Smooth muscle cell (in vitro differentiated cells): ENCODE data around the gene TM4SF5. TPM values are rescaled to one million over a fixed set of nuclear protein-coding genes. Genes with fewer than 3 reads are reported as not detected.

Experiments used
- DNase-seq: peaks from one replicate; lab custom pipeline; 2025; ENCODE audit not compliant: unreplicated experiment; lab: John Stamatoyannopoulos, UW
- H2AFZ ChIP-seq: fragments of 200-600 bp; sonication (generic); 2 replicates; pipeline ENCODE4 v1.6.0; 2016; ENCODE audit warnings: antibody characterized with exemption, low read depth, mild to moderate bottlenecking
- H3F3A ChIP-seq: fragments of 200-600 bp; sonication (generic); 2 replicates; pipeline ENCODE4 v1.6.0; 2017; ENCODE audit warnings: antibody characterized with exemption, low read depth
- H3K27ac ChIP-seq: fragments of 200-600 bp; sonication (generic); 2 replicates; pipeline ENCODE4 v1.5.1; 2016; ENCODE audit warnings: low read depth, mild to moderate bottlenecking
- H3K27me3 ChIP-seq: fragments of 200-600 bp; sonication (generic); 2 replicates; pipeline ENCODE4 v1.6.1; 2016; ENCODE audit warnings: low read depth, mild to moderate bottlenecking
- H3K36me3 ChIP-seq: fragments of 200-600 bp; sonication (generic); 2 replicates; pipeline ENCODE4 v1.5.1; 2016; ENCODE audit warnings: low read depth
- H3K4me1 ChIP-seq: fragments of 200-600 bp; sonication (generic); 2 replicates; pipeline ENCODE4 v1.5.1; 2016; ENCODE audit warnings: low read depth
- H3K4me2 ChIP-seq: fragments of 200-600 bp; sonication (generic); 2 replicates; pipeline ENCODE4 v1.6.0; 2016; ENCODE audit warnings: mild to moderate bottlenecking
- H3K4me3 ChIP-seq: fragments of 200-600 bp; sonication (generic); 2 replicates; pipeline ENCODE4 v1.5.1; 2016; ENCODE audit warnings: mild to moderate bottlenecking
- H3K79me2 ChIP-seq: fragments of 200-600 bp; sonication (generic); 2 replicates; pipeline ENCODE4 v1.6.0; 2016; ENCODE audit warnings: low read depth, mild to moderate bottlenecking
- H3K9ac ChIP-seq: fragments of 200-600 bp; sonication (generic); 2 replicates; pipeline ENCODE4 v1.6.0; 2016; ENCODE audit warnings: low read depth
- H3K9me3 ChIP-seq: fragments of 200-600 bp; sonication (generic); replicated peaks from 2 replicates; pipeline ENCODE4 v1.5.1; 2016; ENCODE audit warnings: low read depth
- H4K20me1 ChIP-seq: fragments of 200-600 bp; sonication (generic); 2 replicates; pipeline ENCODE4 v1.6.0; 2016; ENCODE audit warnings: low read depth
- CTCF ChIP-seq: fragments of 200-600 bp; sonication (generic); IDR thresholded peaks from 2 replicates; pipeline ENCODE4 v1.5.1; 2017; ENCODE audit warnings: borderline replicate concordance, mild to moderate bottlenecking, antibody characterized with exemption; ENCODE audit not compliant: insufficient read depth, poor library complexity, severe bottlenecking
- WGBS: methylation state at CpG from one replicate; pipeline ENCODE4 v1.1.7; 2016; ENCODE audit warnings: low lambda C conversion rate; 5-methylcytosine and 5-hydroxymethylcytosine counted together
- polyA plus RNA-seq: library from polyadenylated mRNA; unstranded; fragments of >200 nt; fragmentation: Nextera tagmentation; extraction: Ambion mirVana; gene quantifications from 2 replicates; pipeline ENCODE4 v1.2.1, GENCODE V29; 2016
- total RNA-seq: library from RNA; depleted of rRNA; stranded (reverse); fragments of >200 nt; gene quantifications from 2 replicates; pipeline ENCODE4 v1.2.3, GENCODE V29; 2014

The TM4SF5 gene
- total and polyA plus RNA-seq, 2 experiments from 2014 or later = not detected

- H3K9ac ChIP-seq = no peak overlapping the region
Measured at GRCh38 chr17:4812690-4813089, 41.0 kb downstream of the TM4SF5 start.

GRCh38 chr17:4815043-4815675 is 43.5 kb downstream of the TM4SF5 start:
- H3K36me3 ChIP-seq = no peaks in the 10 kb centered on the region
- no peak overlapping the region for H3K4me2 ChIP-seq
- no peaks in the 10 kb centered on the region for H3K79me2 ChIP-seq
- H3K27ac ChIP-seq = no peak overlapping the region
- DNase-seq = no peak
- no peak overlapping the region for H3K9ac ChIP-seq
- H3K9me3 ChIP-seq = no peaks in the 10 kb centered on the region
- H3K4me1 ChIP-seq = no peaks in the 10 kb centered on the region
- H2AFZ ChIP-seq = no peak overlapping the region
- no peaks in the 10 kb centered on the region for H3K27me3 ChIP-seq
- no peaks in the 10 kb centered on the region for H4K20me1 ChIP-seq
- TF ChIP-seq CTCF = peak; percentile 19
- H3K4me3 ChIP-seq = no peak overlapping the region
- 87% methylated on average over 7 of the region's 7 CpGs for WGBS
- H3F3A ChIP-seq = no peaks in the 10 kb centered on the region

More at GRCh38 chr17:4812690-4813089, 41.0 kb downstream of the TM4SF5 start:
- peaks cover 3% of the 10 kb centered on the region for H3K4me1 ChIP-seq
- H3K9me3 ChIP-seq = no peaks in the 10 kb centered on the region
- no peaks in the 10 kb centered on the region for H3K36me3 ChIP-seq
- H3F3A ChIP-seq = no peaks in the 10 kb centered on the region
- no peak overlapping the region for H3K27ac ChIP-seq
- H2AFZ ChIP-seq = no peak overlapping the region
- no peaks in the 10 kb centered on the region for H3K27me3 ChIP-seq
- TF ChIP-seq CTCF = no peak
- DNase-seq = no peak
- WGBS = 95% methylated on average over 7 of the region's 7 CpGs
- H3K4me2 ChIP-seq = no peak overlapping the region
- no peak overlapping the region for H3K4me3 ChIP-seq
- no peaks in the 10 kb centered on the region for H3K79me2 ChIP-seq
- no peaks in the 10 kb centered on the region for H4K20me1 ChIP-seq

- no peak for TF ChIP-seq CTCF
- WGBS = 92% methylated on average over 13 of the region's 13 CpGs
Measured at GRCh38 chr17:4816826-4817225, 45.1 kb downstream of the TM4SF5 start.

GRCh38 chr17:4818276-4818675 is 46.6 kb downstream of the TM4SF5 start:
- Histone ChIP-seq H3K36me3 (no peaks in the 10 kb centered on the region), H3K9me3 (no peaks in the 10 kb centered on the region), H3K27me3 (no peaks in the 10 kb centered on the region), H3K4me1 (no peaks in the 10 kb centered on the region), H3K79me2 (no peaks in the 10 kb centered on the region), H2AFZ (no peak overlapping the region), H3K27ac (no peak overlapping the region), H3F3A (no peaks in the 10 kb centered on the region), H3K4me3 (no peak overlapping the region), H3K4me2 (no peak overlapping the region), H4K20me1 (no peaks in the 10 kb centered on the region), H3K9ac (no peak overlapping the region)
- 87% methylated on average over 11 of the region's 12 CpGs for WGBS
- no peak for DNase-seq
- TF ChIP-seq CTCF = no peak

More at GRCh38 chr17:4816826-4817225, 45.1 kb downstream of the TM4SF5 start:
- Histone ChIP-seq H3K27me3 (no peaks in the 10 kb centered on the region), H3K27ac (no peak overlapping the region), H3K36me3 (no peaks in the 10 kb centered on the region), H4K20me1 (no peaks in the 10 kb centered on the region), H3K4me3 (no peak overlapping the region), H3F3A (no peaks in the 10 kb centered on the region), H3K4me1 (no peaks in the 10 kb centered on the region), H3K9ac (no peak overlapping the region), H3K79me2 (no peaks in the 10 kb centered on the region), H3K4me2 (no peak overlapping the region), H3K9me3 (no peaks in the 10 kb centered on the region), H2AFZ (no peak overlapping the region)
- no peak for DNase-seq
